MM.1S (cell line): ENCODE measurements around the gene PGBD5.

Experiments
- DNase-seq: peaks from one replicate; pipeline ENCODE4 v3.0.0-alpha.2; 2015
- H2AFZ ChIP-seq: fragments of 300-600 bp; sonication (generic); 2 replicates; pipeline ENCODE4 v1.6.0; 2016; ENCODE audit warnings: antibody characterized with exemption, low read length
- H3F3A ChIP-seq: fragments of 300-600 bp; sonication (generic); 2 replicates; pipeline ENCODE4 v1.6.1; 2016; ENCODE audit warnings: mild to moderate bottlenecking, antibody characterized with exemption, low read length, moderate library complexity, mixed read lengths; ENCODE audit not compliant: insufficient read depth
- H3K27ac ChIP-seq: fragments of 300-600 bp; sonication (generic); 2 replicates; pipeline ENCODE4 v1.5.1; 2016; ENCODE audit warnings: mild to moderate bottlenecking, low read length
- H3K27me3 ChIP-seq: fragments of 300-600 bp; sonication (generic); replicated peaks from 2 replicates; pipeline ENCODE4 v1.6.0; 2016; ENCODE audit warnings: low read length; ENCODE audit not compliant: insufficient read depth
- H3K36me3 ChIP-seq: fragments of 300-600 bp; sonication (generic); replicated peaks from 2 replicates; pipeline ENCODE4 v1.6.1; 2016; ENCODE audit warnings: mild to moderate bottlenecking, low read length, mixed read lengths; ENCODE audit not compliant: insufficient read depth
- H3K4me1 ChIP-seq: fragments of 300-600 bp; sonication (generic); 2 replicates; pipeline ENCODE4 v1.6.1; 2016; ENCODE audit warnings: low read length, mixed read lengths
- H3K4me2 ChIP-seq: fragments of 300-600 bp; sonication (generic); 2 replicates; pipeline ENCODE4 v1.6.0; 2016; ENCODE audit warnings: low read depth, low read length
- H3K4me3 ChIP-seq: fragments of 300-600 bp; sonication (generic); 2 replicates; pipeline ENCODE4 v1.5.1; 2016; ENCODE audit warnings: low read length, mixed read lengths
- H3K79me2 ChIP-seq: fragments of 300-600 bp; sonication (generic); 2 replicates; pipeline ENCODE4 v1.6.1; 2016; ENCODE audit warnings: mixed run types, low read length, mixed read lengths
- H3K9ac ChIP-seq: fragments of 300-600 bp; sonication (generic); 2 replicates; pipeline ENCODE4 v1.6.1; 2016; ENCODE audit warnings: low read length, mixed read lengths
- H3K9me2 ChIP-seq: fragments of 300-600 bp; sonication (generic); replicated peaks from 2 replicates; pipeline ENCODE4 v1.6.1; 2016; ENCODE audit warnings: mild to moderate bottlenecking, low read length, mixed read lengths; ENCODE audit not compliant: insufficient read depth
- H3K9me3 ChIP-seq: fragments of 300-600 bp; sonication (generic); replicated peaks from 2 replicates; pipeline ENCODE4 v1.6.1; 2016; ENCODE audit warnings: mild to moderate bottlenecking, low read length, mixed read lengths; ENCODE audit not compliant: insufficient read depth
- H4K20me1 ChIP-seq: fragments of 300-600 bp; sonication (generic); 2 replicates; pipeline ENCODE4 v1.6.1; 2016; ENCODE audit warnings: mild to moderate bottlenecking, low read length, moderate library complexity, mixed read lengths; ENCODE audit not compliant: insufficient read depth
- EZH2 ChIP-seq: fragments of 300-600 bp; sonication (generic); optimal IDR thresholded peaks from 2 replicates; pipeline ENCODE3; 2017; ENCODE audit warnings: low read depth, mild to moderate bottlenecking, antibody characterized with exemption, low read length, mixed read lengths
- EZH2phosphoT487 ChIP-seq: fragments of 300-600 bp; sonication (generic); IDR thresholded peaks from 2 replicates; pipeline ENCODE4 v1.6.1; 2018; ENCODE audit warnings: antibody characterized with exemption, low read length
- TF ChIP-seq, protein P1 (sequence below): fragments of 300-600 bp; sonication (generic); IDR thresholded peaks from 2 replicates; pipeline ENCODE4 v1.5.1; 2016; ENCODE audit warnings: antibody characterized with exemption, low read length, mixed read lengths

PGBD5 gene

DNA sequence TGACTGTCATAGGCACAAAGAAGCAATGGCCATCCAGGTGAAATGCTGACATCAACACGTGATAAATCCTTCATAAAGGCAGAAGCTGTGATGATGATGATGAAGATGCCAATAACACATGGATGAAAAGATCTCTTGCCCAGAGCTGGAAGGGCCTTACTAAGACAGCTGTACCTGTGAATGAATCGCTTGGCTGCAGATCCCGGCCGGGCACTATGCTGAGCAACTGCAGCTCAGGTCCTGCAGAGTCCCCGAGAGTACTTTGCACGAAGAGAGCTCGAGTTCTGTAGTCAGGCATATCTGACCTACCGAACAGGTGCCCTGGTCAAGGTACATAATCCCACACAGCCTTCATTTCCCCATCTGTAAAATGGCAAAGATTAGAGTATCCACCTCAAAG lies 48.8 kb downstream of the PGBD5 start:
- Histone ChIP-seq H3K79me2 (no peaks in the 10 kb centered on the region), H3K4me3 (no peak overlapping the region), H3K4me1 (no peaks in the 10 kb centered on the region), H3K4me2 (no peak overlapping the region), H3K27ac (no peak overlapping the region), H3F3A (no peaks in the 10 kb centered on the region), H3K9me2 (no peaks in the 10 kb centered on the region), H3K9me3 (no peaks in the 10 kb centered on the region), H2AFZ (no peak overlapping the region), H4K20me1 (no peaks in the 10 kb centered on the region), H3K9ac (no peak overlapping the region), H3K27me3 (no peaks in the 10 kb centered on the region), H3K36me3 (no peaks in the 10 kb centered on the region)
- DNase-seq: no peak
- TF ChIP-seq EZH2phosphoT487 (no peak), EZH2 (no peak)
- TF ChIP-seq, protein P1, sequence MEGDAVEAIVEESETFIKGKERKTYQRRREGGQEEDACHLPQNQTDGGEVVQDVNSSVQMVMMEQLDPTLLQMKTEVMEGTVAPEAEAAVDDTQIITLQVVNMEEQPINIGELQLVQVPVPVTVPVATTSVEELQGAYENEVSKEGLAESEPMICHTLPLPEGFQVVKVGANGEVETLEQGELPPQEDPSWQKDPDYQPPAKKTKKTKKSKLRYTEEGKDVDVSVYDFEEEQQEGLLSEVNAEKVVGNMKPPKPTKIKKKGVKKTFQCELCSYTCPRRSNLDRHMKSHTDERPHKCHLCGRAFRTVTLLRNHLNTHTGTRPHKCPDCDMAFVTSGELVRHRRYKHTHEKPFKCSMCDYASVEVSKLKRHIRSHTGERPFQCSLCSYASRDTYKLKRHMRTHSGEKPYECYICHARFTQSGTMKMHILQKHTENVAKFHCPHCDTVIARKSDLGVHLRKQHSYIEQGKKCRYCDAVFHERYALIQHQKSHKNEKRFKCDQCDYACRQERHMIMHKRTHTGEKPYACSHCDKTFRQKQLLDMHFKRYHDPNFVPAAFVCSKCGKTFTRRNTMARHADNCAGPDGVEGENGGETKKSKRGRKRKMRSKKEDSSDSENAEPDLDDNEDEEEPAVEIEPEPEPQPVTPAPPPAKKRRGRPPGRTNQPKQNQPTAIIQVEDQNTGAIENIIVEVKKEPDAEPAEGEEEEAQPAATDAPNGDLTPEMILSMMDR: no peak

DNA sequence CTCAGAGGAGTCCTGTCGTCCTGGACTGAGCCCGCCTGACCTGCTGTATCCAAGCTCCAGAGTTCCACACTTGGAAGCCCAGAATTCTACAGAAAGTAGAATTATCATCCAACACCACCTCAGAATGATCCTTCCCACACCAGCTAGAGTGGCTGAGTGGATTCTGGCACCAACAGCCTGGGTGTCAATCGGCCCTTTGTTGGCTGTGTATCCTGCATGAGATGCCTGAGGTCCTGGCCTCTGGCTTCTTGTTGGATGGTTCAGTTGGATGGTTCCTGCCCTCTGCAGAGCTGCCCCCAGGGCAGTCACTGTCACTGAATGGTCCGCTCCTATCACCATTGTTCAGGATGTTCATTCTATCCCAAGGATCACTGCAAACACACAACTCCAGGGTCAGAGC lies 49.8 kb downstream of the PGBD5 start:
- no peak overlapping the region for H2AFZ ChIP-seq
- H3K4me3 ChIP-seq: no peak overlapping the region
- H4K20me1 ChIP-seq: no peaks in the 10 kb centered on the region
- no peaks in the 10 kb centered on the region for H3K27me3 ChIP-seq
- no peaks in the 10 kb centered on the region for H3K36me3 ChIP-seq
- H3K9me3 ChIP-seq: no peaks in the 10 kb centered on the region
- H3K27ac ChIP-seq: no peak overlapping the region
- H3K4me2 ChIP-seq: no peak overlapping the region
- no peaks in the 10 kb centered on the region for H3F3A ChIP-seq
- H3K79me2 ChIP-seq: no peaks in the 10 kb centered on the region
- no peak for DNase-seq
- no peaks in the 10 kb centered on the region for H3K9me2 ChIP-seq
- TF ChIP-seq EZH2: no peak
- TF ChIP-seq EZH2phosphoT487: no peak
- TF ChIP-seq, protein P1: no peak
- H3K9ac ChIP-seq: no peak overlapping the region
- H3K4me1 ChIP-seq: no peaks in the 10 kb centered on the region

DNA sequence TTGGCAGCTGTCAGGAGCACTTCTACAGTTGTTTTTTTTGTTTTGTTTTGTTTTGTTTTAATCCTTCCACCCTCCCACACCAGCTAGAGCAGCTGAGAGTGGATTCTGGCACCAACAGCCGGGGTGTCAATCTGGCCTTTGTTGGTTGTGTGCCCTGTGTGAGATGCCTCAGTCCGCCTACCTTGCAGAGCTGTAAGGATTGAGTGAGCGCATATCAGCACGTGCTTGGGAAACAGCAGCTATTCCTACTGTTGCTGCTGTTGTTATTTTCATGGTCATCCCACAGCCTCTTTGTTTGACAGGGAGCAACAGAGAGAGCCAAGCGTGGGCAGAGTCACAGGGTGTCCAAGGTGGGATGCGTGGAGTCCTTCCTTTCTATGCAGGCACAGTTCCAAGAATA lies 50.4 kb downstream of the PGBD5 start:
- H3K4me3 ChIP-seq: no peak overlapping the region
- H2AFZ ChIP-seq: no peak overlapping the region

More for the DNA sequence above, 50.4 kb downstream of the PGBD5 start:
- H3K36me3 ChIP-seq: no peaks in the 10 kb centered on the region
- H3K27me3 ChIP-seq: no peaks in the 10 kb centered on the region
- no peak overlapping the region for H3K27ac ChIP-seq
- no peak overlapping the region for H3K4me2 ChIP-seq
- TF ChIP-seq EZH2phosphoT487 (no peak), EZH2 (no peak)
- TF ChIP-seq, protein P1: no peak
- H3K4me1 ChIP-seq: no peaks in the 10 kb centered on the region
- H3K9ac ChIP-seq: no peak overlapping the region
- H4K20me1 ChIP-seq: no peaks in the 10 kb centered on the region
- H3K9me3 ChIP-seq: no peaks in the 10 kb centered on the region
- no peaks in the 10 kb centered on the region for H3F3A ChIP-seq
- H3K9me2 ChIP-seq: no peaks in the 10 kb centered on the region
- no peak for DNase-seq
- H3K79me2 ChIP-seq: no peaks in the 10 kb centered on the region
